HG03039 (cell line): Measurements from ENCODE around the gene CREB5.
"Not testable (repeated sequence)": the region's sequence is repeated elsewhere in the genome, so short reads cannot be mapped to it uniquely, and the experiment has no call there.

Experiments used
- ATAC-seq: cut with Tn5 transposase; IDR thresholded peaks from one replicate; pipeline ENCODE4 v1.9.1; 2021; ENCODE audit warnings: mild to moderate bottlenecking, moderate library complexity; ENCODE audit not compliant: unreplicated experiment

The CREB5 gene

DNA sequence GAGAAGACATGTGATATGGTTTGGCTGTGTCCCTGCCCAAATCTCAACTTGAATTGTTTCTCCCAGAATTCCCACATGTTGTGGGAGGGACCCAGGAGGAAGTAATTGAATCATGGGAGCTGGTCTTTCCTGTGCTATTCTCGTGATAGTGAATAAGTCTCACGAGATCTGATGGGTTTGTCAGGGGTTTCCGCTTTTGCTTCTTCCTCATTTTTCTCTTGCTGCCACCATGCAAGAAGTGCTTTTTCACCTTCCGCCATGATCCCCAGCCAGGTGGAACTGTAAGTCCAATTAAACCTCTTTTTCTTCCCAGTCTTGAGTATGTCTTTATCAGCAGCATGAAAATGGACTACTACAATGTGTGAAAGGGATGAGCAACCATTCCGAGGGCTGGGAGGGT is 185.7 kb downstream of the CREB5 start:
- not testable (repeated sequence) for ATAC-seq

GRCh38 chr7:28598586-28598985 is 186.3 kb downstream of the CREB5 start:
- no peak for ATAC-seq

GRCh38 chr7:28599411-28599810 is 187.1 kb downstream of the CREB5 start:
- no peak for ATAC-seq

DNA sequence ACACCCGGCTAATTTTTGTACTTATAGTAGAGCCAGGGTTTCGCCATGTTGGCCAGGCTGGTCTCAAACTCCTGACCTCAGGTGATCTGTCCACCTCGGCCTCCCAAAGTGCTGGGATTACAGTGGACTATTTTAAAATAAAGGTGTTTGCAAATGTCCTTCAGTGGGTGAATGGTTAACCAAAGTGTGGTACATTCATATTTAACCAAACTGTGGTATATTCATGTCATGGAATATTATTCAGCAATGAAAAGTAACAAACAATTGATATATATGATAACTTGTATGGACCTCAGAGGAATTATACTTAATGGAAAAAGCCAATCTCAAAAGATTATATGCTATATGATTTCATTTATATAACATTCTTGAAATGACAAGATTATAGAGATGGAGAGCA is 190.0 kb downstream of the CREB5 start:
- ATAC-seq, result no peak

- ATAC-seq, result no peak
These were observed 193.2 kb downstream of the CREB5 start for GRCh38 chr7:28605427-28606085.

DNA sequence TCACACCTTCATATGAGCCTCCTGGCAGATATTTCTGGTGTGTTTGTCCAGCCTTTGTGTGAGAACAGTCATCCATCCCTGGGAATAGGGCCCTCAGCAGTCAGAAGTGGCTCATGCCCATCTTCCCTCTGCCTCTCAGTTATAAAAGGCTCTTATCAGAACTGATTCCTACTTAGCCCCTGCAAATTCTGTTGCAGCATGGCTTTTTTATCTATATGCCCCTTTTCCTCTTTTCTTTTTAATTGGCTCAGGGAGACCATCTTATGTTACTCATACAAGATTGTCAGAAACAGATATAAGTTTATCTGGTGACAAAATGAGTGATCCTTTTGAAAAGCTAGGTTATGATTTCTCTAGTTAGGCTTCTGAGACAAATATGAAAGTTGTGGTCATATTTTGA is 194.1 kb downstream of the CREB5 start:
- no peak for ATAC-seq

DNA sequence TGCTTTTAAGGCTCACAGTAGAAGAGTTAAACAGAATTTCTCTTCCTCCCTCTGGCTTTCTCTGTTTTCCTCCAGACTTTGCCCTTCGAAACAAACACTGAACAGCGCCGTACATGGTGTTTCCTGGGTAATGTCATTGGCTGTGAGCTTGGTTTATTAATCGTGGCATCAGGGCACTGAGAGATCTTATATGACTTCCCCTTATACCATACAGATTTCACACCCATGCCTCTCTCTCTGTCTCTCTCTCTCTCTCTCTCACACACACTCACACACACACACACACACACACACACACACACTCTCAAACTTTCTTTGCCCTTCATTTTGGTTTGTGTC is 195.5 kb downstream of the CREB5 start:
- ATAC-seq, result no peak

GRCh38 chr7:28608237-28608656 is 195.9 kb downstream of the CREB5 start:
- no peak for ATAC-seq

- ATAC-seq, result no peak
These were observed 196.4 kb downstream of the CREB5 start for GRCh38 chr7:28608731-28609130.

- ATAC-seq, result no peak
These were observed 197.3 kb downstream of the CREB5 start for GRCh38 chr7:28609608-28610007.

GRCh38 chr7:28611399-28611897 is 199.1 kb downstream of the CREB5 start:
- ATAC-seq, result not testable (repeated sequence)

DNA sequence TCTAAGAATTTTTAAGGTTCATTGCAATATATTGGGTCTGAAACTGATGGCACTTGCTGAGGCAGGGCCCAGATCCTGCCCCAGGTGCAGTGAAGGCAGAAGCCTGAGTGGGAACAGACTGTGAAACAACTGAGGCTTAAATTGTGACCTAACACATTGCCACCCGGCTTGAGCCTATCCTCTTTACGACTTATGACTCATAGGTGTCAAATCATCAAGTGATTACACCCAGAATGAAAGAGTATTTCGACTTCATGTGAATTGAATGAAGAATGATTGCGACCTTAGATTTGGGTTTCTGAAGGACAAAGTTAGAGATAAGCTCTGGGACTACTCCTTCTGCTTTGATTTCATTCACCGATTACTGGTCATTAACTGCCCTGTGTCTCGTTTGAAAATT is 200.9 kb downstream of the CREB5 start:
- ATAC-seq, result no peak

DNA sequence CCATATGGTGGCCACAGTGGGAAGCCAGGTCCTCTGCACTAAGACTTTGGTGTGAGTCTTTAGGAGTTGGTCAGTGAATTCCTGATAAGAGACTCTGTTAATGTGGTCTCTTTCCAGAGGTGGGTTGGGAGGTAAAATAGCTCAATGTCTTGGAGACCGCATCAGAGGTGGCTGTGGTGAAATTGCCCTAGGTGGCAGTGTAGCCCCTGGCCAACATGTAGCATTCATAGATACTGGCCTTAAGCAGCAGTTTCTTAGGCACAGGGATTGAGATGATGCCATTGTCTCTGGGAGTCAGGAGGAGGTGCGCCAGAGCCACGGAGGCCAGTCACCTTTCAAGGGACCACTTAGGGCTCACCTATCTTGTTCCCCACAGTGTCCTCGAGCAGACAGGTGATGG is 202.8 kb downstream of the CREB5 start:
- no peak for ATAC-seq

DNA sequence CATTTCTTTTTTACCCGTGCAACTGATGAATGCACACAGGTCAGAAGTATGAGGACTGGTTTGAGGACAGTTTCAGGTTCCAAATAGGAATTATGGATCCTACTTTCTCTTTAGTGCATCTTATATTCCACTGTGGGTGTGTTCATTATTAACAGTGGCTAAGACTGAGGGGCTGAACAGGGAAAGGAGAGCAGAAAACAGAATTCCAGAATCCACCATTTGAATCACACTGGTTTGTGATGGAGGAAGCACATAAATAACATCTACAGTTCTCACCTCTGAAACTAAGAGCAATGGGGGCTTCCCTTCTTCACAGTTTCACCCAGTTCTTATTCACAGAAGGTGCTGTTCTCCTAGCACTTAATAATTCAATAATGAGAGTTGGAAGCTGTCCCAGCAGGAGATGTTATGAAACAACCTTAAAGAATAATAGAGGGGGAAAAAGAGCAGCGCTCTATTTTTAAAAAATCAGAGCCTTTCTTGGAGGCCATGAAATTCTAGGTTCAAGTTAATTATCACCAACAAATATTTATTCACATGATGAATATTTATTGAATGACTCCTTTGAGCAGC is 205.1 kb downstream of the CREB5 start:
- ATAC-seq, result no peak

- no peak for ATAC-seq
These were observed 206.1 kb downstream of the CREB5 start for GRCh38 chr7:28618383-28618782.

GRCh38 chr7:28619256-28619655 is 206.9 kb downstream of the CREB5 start:
- ATAC-seq, result no peak

- ATAC-seq, result no peak
These were observed 209.1 kb downstream of the CREB5 start for GRCh38 chr7:28621369-28621841.

- no peak for ATAC-seq
These were observed 210.9 kb downstream of the CREB5 start for GRCh38 chr7:28623105-28623730.

- no peak for ATAC-seq
These were observed 211.5 kb downstream of the CREB5 start for GRCh38 chr7:28623863-28624262.

DNA sequence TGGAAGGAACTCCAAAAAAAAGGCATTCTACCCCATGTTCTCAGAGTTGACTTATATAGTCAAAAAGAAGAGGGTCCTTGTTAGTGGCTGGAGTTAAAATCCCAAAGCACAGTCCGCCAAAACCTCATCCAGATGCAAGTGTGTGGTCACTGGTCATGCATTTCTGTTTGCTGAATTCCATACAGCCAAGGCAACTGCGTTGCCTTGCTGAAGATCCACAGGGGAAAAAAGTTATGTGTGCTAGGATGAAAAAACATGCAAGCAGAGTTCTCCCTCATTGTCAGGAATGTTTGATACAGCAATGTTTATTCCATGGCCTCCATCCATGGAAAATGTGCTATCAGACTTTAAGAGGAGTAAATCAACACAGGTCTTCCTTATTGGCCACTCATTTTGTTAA is 213.1 kb downstream of the CREB5 start:
- ATAC-seq, result no peak

DNA sequence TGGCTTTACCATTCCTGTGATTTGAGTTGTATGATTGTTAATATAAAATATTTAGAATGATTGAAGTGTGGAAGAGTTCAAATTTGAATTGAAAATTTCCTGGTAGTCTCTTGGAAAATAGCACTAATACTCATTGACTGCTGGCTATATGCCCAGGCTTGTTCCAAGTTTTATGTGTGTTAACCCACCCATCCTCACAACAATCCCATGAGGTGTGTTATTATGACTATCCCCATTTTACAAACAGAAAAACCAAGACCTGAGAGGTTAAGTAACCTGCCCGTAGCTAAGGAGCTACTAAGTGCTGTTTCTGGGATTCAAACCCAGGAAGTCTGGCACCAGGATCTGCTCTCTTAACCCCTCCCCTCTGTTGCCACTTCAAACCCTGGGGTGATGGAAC is 213.9 kb downstream of the CREB5 start:
- ATAC-seq, result no peak

DNA sequence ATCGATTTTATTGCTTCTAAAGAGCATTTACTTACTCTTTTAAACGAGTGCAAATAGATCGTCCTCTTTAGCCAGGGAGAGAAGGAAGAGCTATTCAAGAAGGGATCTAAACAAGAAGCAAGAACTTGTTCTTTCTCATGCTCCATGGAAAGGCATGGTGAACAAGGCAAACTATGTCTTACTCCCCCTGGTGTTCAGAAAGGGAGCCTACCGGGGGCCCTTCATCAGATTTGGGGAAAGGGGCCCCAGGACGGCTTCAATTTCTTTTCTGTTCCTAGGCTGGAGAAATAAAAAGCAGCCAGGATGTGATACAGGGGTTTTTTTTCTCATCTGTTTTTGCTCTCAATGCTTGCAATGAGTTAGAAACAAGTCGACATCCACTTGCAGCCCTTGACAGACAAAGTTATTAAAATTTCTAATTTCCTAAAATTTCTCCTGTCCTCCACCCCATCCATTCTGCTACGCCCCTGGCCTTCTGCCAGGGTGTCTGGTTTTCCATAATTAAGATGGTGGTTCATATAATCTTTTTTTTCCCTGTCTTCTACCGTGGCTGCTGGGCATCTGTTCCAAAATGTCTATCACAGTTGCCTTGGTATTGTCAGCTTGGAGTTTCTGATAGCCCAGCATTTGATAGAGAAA is 214.4 kb downstream of the CREB5 start:
- ATAC-seq, result no peak
